Neural crest cell (in vitro differentiated cells): Measurements from ENCODE around the gene SLC66A1. TPM values are rescaled to one million over a fixed set of nuclear protein-coding genes. Genes with fewer than 3 reads are reported as not detected.

Experiments used
- DNase-seq: peaks from one replicate; pipeline ENCODE4 v3.0.0; 2021; ENCODE audit warnings: low read depth, mixed read lengths, low spot score
- H3K27ac Mint-ChIP-seq: one replicate; pipeline ENCODE4 v1.8.0; 2021; ENCODE audit warnings: mild to moderate bottlenecking, mixed read lengths; ENCODE audit not compliant: unreplicated experiment
- H3K27me3 Mint-ChIP-seq: 2 replicates; pipeline ENCODE4 v1.8.0; 2021; ENCODE audit warnings: low read depth, mild to moderate bottlenecking, mixed read lengths
- H3K36me3 Mint-ChIP-seq: 2 replicates; pipeline ENCODE4 v1.8.0; 2021; ENCODE audit warnings: low read depth, mild to moderate bottlenecking, mixed read lengths
- H3K4me1 Mint-ChIP-seq: 2 replicates; pipeline ENCODE4 v1.8.0; 2021; ENCODE audit warnings: mixed read lengths
- H3K4me3 Mint-ChIP-seq: one replicate; pipeline ENCODE4 v1.8.0; 2021; ENCODE audit warnings: mild to moderate bottlenecking, mixed read lengths
- H3K9me3 Mint-ChIP-seq: 2 replicates; pipeline ENCODE4 v1.8.0; 2021; ENCODE audit warnings: mixed read lengths
- total RNA-seq: library from RNA; stranded (reverse); gene quantifications from 2 replicates; pipeline ENCODE4 v1.2.1, GENCODE V29; 2021
- TF ChIP-seq, protein P1 (sequence below): fragments of 200-600 bp; sonication (generic); conservative IDR thresholded peaks from 2 replicates; pipeline ENCODE4 v1.5.0; 2021; ENCODE audit warnings: antibody characterized with exemption, mild to moderate bottlenecking

SLC66A1 gene
- total RNA-seq, 1 donor from 2014 or later: 27.4 TPM

DNA sequence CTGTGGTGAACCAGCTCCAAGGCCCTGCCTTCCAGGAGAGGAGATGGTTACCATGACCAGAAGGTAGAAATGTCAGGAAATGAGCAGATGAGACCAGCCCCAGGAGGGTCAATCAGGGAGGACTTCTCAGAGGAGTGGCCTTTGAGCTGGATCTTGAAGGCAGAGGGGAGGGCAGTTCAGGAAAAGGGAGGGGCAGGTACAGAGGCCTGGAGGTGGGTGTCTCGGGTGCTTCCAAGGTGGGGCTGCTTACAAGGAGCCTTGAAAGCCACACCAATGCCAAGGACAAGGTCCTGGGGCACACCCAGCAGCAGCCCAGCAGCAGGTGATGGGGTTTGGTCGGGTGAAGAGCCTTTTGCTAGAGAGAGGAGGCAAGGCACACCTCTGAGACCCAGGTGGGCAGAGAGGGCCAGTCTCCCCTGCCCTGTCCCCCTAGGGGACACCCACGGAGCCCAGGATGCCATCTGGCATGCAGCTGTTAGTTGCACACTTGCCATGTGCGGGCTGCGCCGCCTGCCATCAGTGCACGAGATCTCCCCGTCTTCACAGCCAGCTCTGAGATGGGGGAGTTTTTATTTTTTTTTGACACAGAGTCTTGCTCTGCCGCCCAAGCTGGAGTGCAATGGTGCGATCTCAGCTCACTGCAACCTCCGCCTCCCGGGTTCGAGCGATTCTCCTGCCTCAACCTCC, 18.5 kb downstream of the SLC66A1 start:
- Mint-ChIP-seq H3K4me1 (no peaks in the 10 kb centered on the region), H3K27me3 (no peaks in the 10 kb centered on the region), H3K27ac (no peak overlapping the region), H3K4me3 (no peak overlapping the region), H3K9me3 (no peaks in the 10 kb centered on the region), H3K36me3 (no peaks in the 10 kb centered on the region)
- TF ChIP-seq, protein P1, sequence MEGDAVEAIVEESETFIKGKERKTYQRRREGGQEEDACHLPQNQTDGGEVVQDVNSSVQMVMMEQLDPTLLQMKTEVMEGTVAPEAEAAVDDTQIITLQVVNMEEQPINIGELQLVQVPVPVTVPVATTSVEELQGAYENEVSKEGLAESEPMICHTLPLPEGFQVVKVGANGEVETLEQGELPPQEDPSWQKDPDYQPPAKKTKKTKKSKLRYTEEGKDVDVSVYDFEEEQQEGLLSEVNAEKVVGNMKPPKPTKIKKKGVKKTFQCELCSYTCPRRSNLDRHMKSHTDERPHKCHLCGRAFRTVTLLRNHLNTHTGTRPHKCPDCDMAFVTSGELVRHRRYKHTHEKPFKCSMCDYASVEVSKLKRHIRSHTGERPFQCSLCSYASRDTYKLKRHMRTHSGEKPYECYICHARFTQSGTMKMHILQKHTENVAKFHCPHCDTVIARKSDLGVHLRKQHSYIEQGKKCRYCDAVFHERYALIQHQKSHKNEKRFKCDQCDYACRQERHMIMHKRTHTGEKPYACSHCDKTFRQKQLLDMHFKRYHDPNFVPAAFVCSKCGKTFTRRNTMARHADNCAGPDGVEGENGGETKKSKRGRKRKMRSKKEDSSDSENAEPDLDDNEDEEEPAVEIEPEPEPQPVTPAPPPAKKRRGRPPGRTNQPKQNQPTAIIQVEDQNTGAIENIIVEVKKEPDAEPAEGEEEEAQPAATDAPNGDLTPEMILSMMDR: no peak
- DNase-seq: no peak

DNA sequence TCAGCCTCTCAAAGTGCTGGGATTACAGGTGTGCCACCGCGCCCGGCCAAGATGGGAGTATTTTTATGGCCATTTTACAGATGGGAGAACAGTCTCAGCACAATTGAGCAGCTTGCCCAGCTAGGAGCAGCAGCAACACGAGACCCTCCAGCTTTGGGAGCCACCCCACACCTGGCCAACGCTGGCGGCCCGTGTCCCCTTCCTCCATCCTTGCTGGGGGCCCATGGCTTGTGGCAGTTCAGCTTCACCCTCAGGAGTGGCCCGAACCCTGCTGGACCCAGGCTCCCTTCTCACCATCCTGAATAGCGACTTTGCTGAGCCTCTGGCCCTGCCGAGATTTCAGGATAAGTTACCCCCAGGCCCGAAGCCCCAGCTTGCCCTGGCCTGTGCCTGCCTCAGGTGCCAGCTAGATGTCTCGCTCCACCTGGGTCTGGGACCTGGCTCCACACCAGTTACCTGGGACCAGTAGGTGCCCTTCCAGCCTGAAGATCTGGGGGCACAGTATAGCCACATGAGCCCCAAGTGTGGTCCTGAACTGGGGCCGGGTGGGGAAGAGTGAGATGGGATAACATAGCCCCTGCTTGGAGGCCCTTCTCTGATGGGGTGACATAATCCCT, 19.2 kb downstream of the SLC66A1 start:
- H3K4me1 Mint-ChIP-seq: no peaks in the 10 kb centered on the region
- no peak overlapping the region for H3K27ac Mint-ChIP-seq
- H3K9me3 Mint-ChIP-seq: no peaks in the 10 kb centered on the region
- no peak overlapping the region for H3K4me3 Mint-ChIP-seq
- no peaks in the 10 kb centered on the region for H3K36me3 Mint-ChIP-seq
- no peaks in the 10 kb centered on the region for H3K27me3 Mint-ChIP-seq
- DNase-seq: no peak
- TF ChIP-seq, protein P1: no peak

DNA sequence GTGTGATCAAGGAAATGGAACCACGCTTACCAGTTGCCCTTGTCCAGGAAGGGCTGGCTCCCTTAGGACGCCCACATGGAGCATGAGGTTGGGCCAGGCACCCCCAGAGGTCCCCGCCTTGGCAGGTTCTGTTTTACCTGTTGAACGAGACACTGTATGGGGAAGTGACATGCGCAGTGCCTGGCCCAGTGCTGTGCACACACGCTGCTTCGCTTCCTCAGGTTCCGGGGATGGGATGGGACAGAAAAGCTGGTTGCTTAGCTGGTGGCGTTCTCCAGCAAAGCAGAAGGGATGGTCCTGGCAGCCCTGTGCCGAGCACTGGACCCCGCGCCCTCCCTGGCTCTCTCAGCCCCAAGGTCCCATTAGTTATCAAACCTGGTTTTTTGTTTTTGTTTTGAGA, 20.7 kb downstream of the SLC66A1 start:
- no peak for DNase-seq
- H3K36me3 Mint-ChIP-seq: no peaks in the 10 kb centered on the region
- no peak overlapping the region for H3K27ac Mint-ChIP-seq
- H3K4me1 Mint-ChIP-seq: no peaks in the 10 kb centered on the region
- peak overlapping the region; percentile 47 for H3K4me3 Mint-ChIP-seq
- H3K9me3 Mint-ChIP-seq: no peaks in the 10 kb centered on the region
- TF ChIP-seq, protein P1: no peak
- H3K27me3 Mint-ChIP-seq: no peaks in the 10 kb centered on the region

DNA sequence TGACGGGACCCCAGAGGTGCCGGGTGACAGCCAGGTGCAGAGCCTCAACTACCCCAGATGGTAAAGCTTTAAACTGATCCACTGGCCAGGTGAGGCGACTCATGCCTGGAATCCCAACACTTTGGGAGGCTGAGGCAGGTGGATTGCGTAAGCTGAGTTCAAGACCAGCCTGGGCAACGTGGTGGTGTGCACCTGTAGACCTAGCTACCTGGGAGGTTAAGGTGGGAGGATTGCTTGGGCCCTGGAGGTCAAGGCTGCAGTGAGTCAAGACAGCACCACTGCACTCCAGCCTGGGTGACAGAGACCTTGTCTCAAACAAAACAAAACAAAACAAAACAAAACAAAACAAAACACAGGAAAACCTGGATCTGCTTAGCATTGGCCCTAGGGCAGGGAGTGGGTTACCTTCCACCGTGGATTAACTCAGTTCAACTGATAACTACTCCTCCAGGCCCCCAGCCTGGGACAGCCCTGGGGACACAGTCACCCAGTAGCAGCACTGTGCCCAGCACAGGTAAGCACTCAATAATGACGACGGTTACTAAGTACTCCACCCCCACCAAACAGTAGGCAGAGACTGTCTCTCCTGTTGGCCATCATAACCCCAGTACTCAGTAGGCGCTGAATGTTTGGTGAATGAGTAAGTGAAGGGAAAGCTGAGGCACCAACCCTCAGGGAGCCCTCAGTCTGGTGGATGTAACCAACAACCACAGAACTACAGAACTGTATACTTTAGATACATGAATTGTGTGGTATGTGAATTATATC, 21.6 kb downstream of the SLC66A1 start:
- Mint-ChIP-seq H3K27me3 (no peaks in the 10 kb centered on the region), H3K27ac (no peak overlapping the region), H3K4me3 (no peak overlapping the region), H3K4me1 (peaks cover 5% of the 10 kb centered on the region), H3K36me3 (no peaks in the 10 kb centered on the region), H3K9me3 (no peaks in the 10 kb centered on the region)
- TF ChIP-seq, protein P1: no peak
- no peak for DNase-seq

DNA sequence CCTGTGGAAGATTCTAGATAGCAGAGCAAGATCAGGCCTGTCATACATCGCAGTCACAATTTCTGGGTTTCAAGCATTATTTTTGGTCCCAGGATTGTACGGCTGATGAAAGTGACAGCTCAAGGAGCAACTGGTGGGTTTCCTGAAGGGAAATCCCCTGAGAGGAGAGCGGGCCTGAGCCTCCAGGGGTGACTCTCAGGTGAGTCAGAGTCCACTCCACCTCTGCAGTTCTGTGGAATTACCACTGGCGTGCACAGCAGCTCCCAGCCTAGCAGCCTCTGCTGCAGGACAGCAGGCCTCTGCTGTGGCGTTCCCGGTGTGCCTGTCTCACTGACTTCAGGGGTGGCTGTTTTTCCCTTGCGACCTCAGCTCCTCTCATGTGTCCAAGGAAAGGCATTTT, 24.4 kb downstream of the SLC66A1 start:
- Mint-ChIP-seq H3K9me3 (no peaks in the 10 kb centered on the region), H3K4me1 (peaks cover 10% of the 10 kb centered on the region), H3K27ac (peak overlapping the region; percentile 35), H3K4me3 (no peak overlapping the region), H3K36me3 (peaks cover 3% of the 10 kb centered on the region), H3K27me3 (no peaks in the 10 kb centered on the region)
- TF ChIP-seq, protein P1: no peak
- no peak for DNase-seq
